ENCODE data around the gene MNS1.

- TF ChIP-seq POLR2AphosphoS5 (IDR thresholded peaks at IDR 0.05), result no peak
- TF ChIP-seq, protein P1, sequence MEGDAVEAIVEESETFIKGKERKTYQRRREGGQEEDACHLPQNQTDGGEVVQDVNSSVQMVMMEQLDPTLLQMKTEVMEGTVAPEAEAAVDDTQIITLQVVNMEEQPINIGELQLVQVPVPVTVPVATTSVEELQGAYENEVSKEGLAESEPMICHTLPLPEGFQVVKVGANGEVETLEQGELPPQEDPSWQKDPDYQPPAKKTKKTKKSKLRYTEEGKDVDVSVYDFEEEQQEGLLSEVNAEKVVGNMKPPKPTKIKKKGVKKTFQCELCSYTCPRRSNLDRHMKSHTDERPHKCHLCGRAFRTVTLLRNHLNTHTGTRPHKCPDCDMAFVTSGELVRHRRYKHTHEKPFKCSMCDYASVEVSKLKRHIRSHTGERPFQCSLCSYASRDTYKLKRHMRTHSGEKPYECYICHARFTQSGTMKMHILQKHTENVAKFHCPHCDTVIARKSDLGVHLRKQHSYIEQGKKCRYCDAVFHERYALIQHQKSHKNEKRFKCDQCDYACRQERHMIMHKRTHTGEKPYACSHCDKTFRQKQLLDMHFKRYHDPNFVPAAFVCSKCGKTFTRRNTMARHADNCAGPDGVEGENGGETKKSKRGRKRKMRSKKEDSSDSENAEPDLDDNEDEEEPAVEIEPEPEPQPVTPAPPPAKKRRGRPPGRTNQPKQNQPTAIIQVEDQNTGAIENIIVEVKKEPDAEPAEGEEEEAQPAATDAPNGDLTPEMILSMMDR (IDR thresholded peaks at IDR 0.05), result no peak
Observed at GRCh38 chr15:56495053-56495452, 30.1 kb upstream of the MNS1 start.
